SK-N-SH (cell line): ENCODE results near the gene INTS1. TPM values are rescaled to one million over a fixed set of nuclear protein-coding genes. Genes with fewer than 3 reads are reported as not detected.

ENCODE experiments used
- CTCF ChIA-PET: fragments of 300-600, 350-600 bp; formaldehyde crosslinking; extraction: SDS; loops from one replicate; lab custom pipeline; 2021; lab: Yijun Ruan, JAX
- POLR2A ChIA-PET: fragments of 350-600 bp; sonication (Branson Sonifier 250); formaldehyde crosslinking; extraction: SDS; loops from one replicate; lab custom pipeline; 2020; ENCODE audit warnings: antibody characterized with exemption, inconsistent platforms; lab: Yijun Ruan, JAX
- DNase-seq: peaks from one replicate; pipeline ENCODE4 v3.0.0; 2012
- H2AFZ ChIP-seq: fragments of 200-600 bp; sonication (generic); 2 replicates; pipeline ENCODE4 v1.8.1; 2016; ENCODE audit warnings: antibody characterized with exemption, mild to moderate bottlenecking, low read depth
- H3F3A ChIP-seq: fragments of 200-600 bp; sonication (generic); replicated peaks from 2 replicates; pipeline ENCODE3; 2016; ENCODE audit warnings: antibody characterized with exemption, mild to moderate bottlenecking; ENCODE audit not compliant: insufficient read depth
- H3K27ac ChIP-seq, 2 experiments: fragments of 200-500 bp in 1 of 2; fragments of 200-600 bp in 1 of 2; sonication (Bioruptor generic) in 1 of 2; sonication (generic), shearing (Covaris generic) in 1 of 2; 2 replicates each; pipeline versions ENCODE4 v1.5.1 to v1.6.1; 2014 to 2016; ENCODE audit warnings: low read depth in 2 of 2, inconsistent platforms in 1 of 2, low read length in 1 of 2, mild to moderate bottlenecking in 1 of 2, mixed read lengths in 1 of 2
- H3K27me3 ChIP-seq: fragments of 200-600 bp; sonication (generic), shearing (Covaris generic); 2 replicates; pipeline ENCODE4 v1.6.1; 2016; ENCODE audit warnings: mixed run types; ENCODE audit not compliant: insufficient read depth
- H3K36me3 ChIP-seq, 2 experiments: fragments of 200-500 bp in 1 of 2; fragments of 200-600 bp in 1 of 2; sonication (Bioruptor generic) in 1 of 2; sonication (generic) in 1 of 2; replicated peaks in 1 of 2; 2 replicates each; pipeline versions ENCODE3 to v1.5.1; 2014 to 2016; ENCODE audit warnings: low read length in 1 of 2, mild to moderate bottlenecking in 1 of 2; ENCODE audit not compliant: insufficient read depth in 2 of 2, control insufficient read depth in 1 of 2
- H3K4me1 ChIP-seq, 2 experiments: fragments of 200-500 bp in 1 of 2; fragments of 200-600 bp in 1 of 2; sonication (Bioruptor generic) in 1 of 2; sonication (generic), shearing (Covaris generic) in 1 of 2; 2 replicates each; pipeline versions ENCODE4 v1.5.1 to v1.6.1; 2014 to 2016; ENCODE audit warnings: low read depth in 1 of 2, low read length in 1 of 2, mixed run types in 1 of 2; ENCODE audit not compliant: insufficient read depth in 2 of 2, control insufficient read depth in 1 of 2
- H3K4me2 ChIP-seq: fragments of 200-600 bp; sonication (generic), shearing (Covaris generic); 2 replicates; pipeline ENCODE4 v1.6.1; 2017; ENCODE audit warnings: mixed run types
- H3K4me3 ChIP-seq, 2 experiments: fragments of 200-500 bp in 1 of 2; fragments of 200-600 bp in 1 of 2; sonication (Bioruptor generic) in 1 of 2; sonication (generic), shearing (Covaris generic) in 1 of 2; 2 replicates each; pipeline versions ENCODE4 v1.5.1 to v1.8.1; 2014 to 2016; ENCODE audit warnings: low read depth in 2 of 2, inconsistent platforms in 1 of 2, low read length in 1 of 2, mild to moderate bottlenecking in 1 of 2, mixed read lengths in 1 of 2, moderate library complexity in 1 of 2
- H3K79me2 ChIP-seq: fragments of 200-600 bp; sonication (generic); 2 replicates; pipeline ENCODE4 v1.8.1; 2017; ENCODE audit warnings: mild to moderate bottlenecking; ENCODE audit not compliant: insufficient read depth
- H3K9ac ChIP-seq: fragments of 200-600 bp; sonication (generic); 2 replicates; pipeline ENCODE4 v1.6.1; 2017; ENCODE audit warnings: mixed run types
- H3K9me2 ChIP-seq: fragments of 200-600 bp; sonication (generic); 2 replicates; pipeline ENCODE4 v1.6.1; 2017; ENCODE audit warnings: mixed run types
- H3K9me3 ChIP-seq: fragments of 200-600 bp; sonication (generic); 2 replicates; pipeline ENCODE4 v1.6.1; 2017; ENCODE audit warnings: mixed run types, mild to moderate bottlenecking, moderate library complexity
- H4K20me1 ChIP-seq: fragments of 200-600 bp; sonication (generic); 2 replicates; pipeline ENCODE4 v1.6.1; 2017; ENCODE audit warnings: mild to moderate bottlenecking, mixed run types; ENCODE audit not compliant: insufficient read depth
- CTCF ChIP-seq: fragments of 200-600 bp; sonication (generic); IDR thresholded peaks from 2 replicates; pipeline ENCODE4 v1.6.1; 2017; ENCODE audit warnings: antibody characterized with exemption, mild to moderate bottlenecking, moderate library complexity
- ELF1 ChIP-seq: IDR thresholded peaks from 2 replicates; pipeline ENCODE4 v1.4.0; 2012
- EZH2phosphoT487 ChIP-seq: fragments of 200-600 bp; sonication (generic); IDR thresholded peaks from 2 replicates; pipeline ENCODE4 v1.6.1; 2017; ENCODE audit warnings: low read depth, mixed run types, mild to moderate bottlenecking, antibody characterized with exemption, moderate library complexity, borderline replicate concordance
- FOXJ3 ChIP-seq: sonication (generic); formaldehyde crosslinking; IDR thresholded peaks from 2 replicates; pipeline ENCODE4 v1.5.1; 2020; ENCODE audit warnings: mild to moderate bottlenecking, missing genetic modification reagents
- JUND ChIP-seq: IDR thresholded peaks from 2 replicates; pipeline ENCODE4 v1.4.0; 2012
- NFIC ChIP-seq: IDR thresholded peaks from 2 replicates; pipeline ENCODE4 v1.4.0; 2012; ENCODE audit warnings: borderline replicate concordance
- TAF1 ChIP-seq: IDR thresholded peaks from 2 replicates; pipeline ENCODE4 v1.6.1; 2012; ENCODE audit warnings: low read depth, mild to moderate bottlenecking, low read length, moderate library complexity, borderline replicate concordance
- USF2 ChIP-seq: fragments of 150-350 bp; IDR thresholded peaks from 2 replicates; pipeline ENCODE4 v1.6.1; 2017; ENCODE audit warnings: antibody characterized with exemption, low read length, low read depth, borderline replicate concordance
- YY1 ChIP-seq: IDR thresholded peaks from 2 replicates; pipeline ENCODE4 v1.4.0; 2012; ENCODE audit warnings: low read depth, mild to moderate bottlenecking
- ZBTB33 ChIP-seq: IDR thresholded peaks from 2 replicates; pipeline ENCODE4 v1.4.0; 2012; ENCODE audit warnings: low read depth, borderline replicate concordance
- WGBS: methylation state at CpG from one replicate; pipeline ENCODE4 v1.1.6; 2017; ENCODE audit warnings: low lambda C conversion rate; 5-methylcytosine and 5-hydroxymethylcytosine counted together
- polyA plus RNA-seq, 3 experiments: library from polyadenylated mRNA; depleted of rRNA; stranded (reverse); fragments of >200 nt; gene quantifications; 2 replicates each; pipeline ENCODE4 v1.2.3, GENCODE V29; 2012

Gene INTS1
- polyA plus RNA-seq, 1 of the 3 experiments (the other 2 are of a cell fraction) = 48.1 TPM

GRCh38 chr7:1543826-1544177 is 39.6 kb upstream of the INTS1 start:
- WGBS = 66% methylated on average over 3 of the region's 6 CpGs
- CTCF ChIA-PET = interaction anchor here (1.3 to 2.3 kb wide), 3 partner anchors 9 to 35 kb away, joined by 4 to 8 read pairs (median 4); partner anchors contain the start of gene TMEM184A
- Histone ChIP-seq H3K27me3 (no peaks in the 10 kb centered on the region), H3K9me2 (no peaks in the 10 kb centered on the region), H3K4me2 (no peak overlapping the region), H3K36me3 (peaks cover 7 to 47% of the 10 kb centered on the region in 2 experiments), H3K4me1 (peaks cover 2 to 5% of the 10 kb centered on the region in 2 experiments; a peak in 2 of 4 replicates), H2AFZ (no peak overlapping the region), H3K9ac (no peak overlapping the region), H3K79me2 (peaks cover 18% of the 10 kb centered on the region), H3F3A (no peaks in the 10 kb centered on the region), H3K4me3 (no peak overlapping the region), H4K20me1 (no peaks in the 10 kb centered on the region), H3K27ac (no peak overlapping the region), H3K9me3 (no peaks in the 10 kb centered on the region)
- DNase-seq = no peak
- POLR2A ChIA-PET = interaction anchor here (0.6 kb wide), 1 partner anchor 40 kb away, joined by 3 read pairs; the partner anchor contains the start of gene INTS1
- TF ChIP-seq USF2 (no peak), NFIC (no peak), ZBTB33 (no peak), ELF1 (no peak), TAF1 (no peak), EZH2phosphoT487 (no peak), FOXJ3 (CRISPR knock-in tag) (no peak), YY1 (no peak)

GRCh38 chr7:1542841-1543747 is 38.9 kb upstream of the INTS1 start:
- POLR2A ChIA-PET = interaction anchor here (0.6 kb wide), 1 partner anchor 39 kb away, joined by 3 read pairs; the partner anchor contains the start of gene INTS1
- H3K9me2 ChIP-seq = no peaks in the 10 kb centered on the region
- CTCF ChIA-PET = interaction anchor here (1.3 to 2.3 kb wide), 3 partner anchors 10 to 36 kb away, joined by 4 to 8 read pairs (median 4); partner anchors contain the start of gene TMEM184A
- 88% methylated on average over 29 of the region's 38 CpGs for WGBS
- H3K4me1 ChIP-seq = peaks cover 6 to 13% of the 10 kb centered on the region in 2 experiments; a peak in 2 of 4 replicates
- H3F3A ChIP-seq = no peaks in the 10 kb centered on the region
- H2AFZ ChIP-seq = no peak overlapping the region
- H3K4me3 ChIP-seq = no peak overlapping the region
- no peaks in the 10 kb centered on the region for H3K9me3 ChIP-seq
- H3K9ac ChIP-seq = no peak overlapping the region
- H3K27me3 ChIP-seq = no peaks in the 10 kb centered on the region
- no peak for DNase-seq
- H4K20me1 ChIP-seq = no peaks in the 10 kb centered on the region
- H3K4me2 ChIP-seq = no peak overlapping the region
- no peak overlapping the region for H3K27ac ChIP-seq
- H3K36me3 ChIP-seq = peaks cover 7 to 47% of the 10 kb centered on the region in 2 experiments
- peaks cover 25% of the 10 kb centered on the region for H3K79me2 ChIP-seq
- TF ChIP-seq JUND (no peak), USF2 (no peak), CTCF (0 out of 2 replicates have a peak, but pooled peaks have one; percentile 22), ELF1 (no peak)
